IMR-90 (cell line): ENCODE data around the gene TIAM1. TPM values are rescaled to one million over a fixed set of nuclear protein-coding genes. Genes with fewer than 3 reads are reported as not detected.

Experiments used
- ATAC-seq: fragments of 200-7000 bp; cut with Tn5 transposase; 2 replicates; pipeline ENCODE4 v1.9.1; 2020; ENCODE audit warnings: low read depth, mild to moderate bottlenecking, moderate library complexity
- BruUV-seq: library from RNA; stranded (reverse); fragments of 400-500 nt; replicated peaks from 2 replicates; lab custom pipeline; 2021; lab: Mats Ljungman, UMichigan
- CTCF ChIA-PET: fragments of 300-600 bp; formaldehyde crosslinking; extraction: SDS; loops from one replicate; lab custom pipeline; 2021; ENCODE audit warnings: antibody characterized with exemption; lab: Yijun Ruan, JAX
- POLR2A ChIA-PET: fragments of 300-600 bp; sonication (Branson Sonifier 250); formaldehyde crosslinking; loops from one replicate; lab custom pipeline; 2022; ENCODE audit warnings: antibody characterized with exemption; ENCODE audit not compliant: unreplicated experiment; lab: Charles Lee
- DNase-seq: peaks from one replicate; pipeline ENCODE4 v3.0.0; 2013
- H2AFZ ChIP-seq: replicated peaks from 2 replicates; pipeline ENCODE3; 2013; ENCODE audit warnings: low read length, mild to moderate bottlenecking; ENCODE audit not compliant: poor library complexity
- H2AK5ac ChIP-seq: 2 replicates; pipeline ENCODE4 v1.6.1; 2013; ENCODE audit warnings: low read depth, low read length, inconsistent platforms
- H2AK9ac ChIP-seq: replicated peaks from 2 replicates; pipeline ENCODE3; 2013; ENCODE audit warnings: mild to moderate bottlenecking, low read depth, low read length, moderate library complexity; ENCODE audit not compliant: poor library complexity
- H2BK120ac ChIP-seq: 2 replicates; pipeline ENCODE4 v1.6.1; 2013; ENCODE audit warnings: low read depth, low read length, inconsistent platforms
- H2BK15ac ChIP-seq: 3 replicates; pipeline ENCODE4 v1.6.1; 2013; ENCODE audit warnings: low read depth, low read length, inconsistent platforms
- H2BK20ac ChIP-seq: 2 replicates; pipeline ENCODE4 v1.6.1; 2013; ENCODE audit warnings: low read depth, mild to moderate bottlenecking, inconsistent platforms, low read length, moderate library complexity
- H2BK5ac ChIP-seq: 2 replicates; pipeline ENCODE4 v1.6.1; 2013; ENCODE audit warnings: mild to moderate bottlenecking, low read depth, low read length, inconsistent platforms; ENCODE audit not compliant: poor library complexity, severe bottlenecking
- H3K14ac ChIP-seq: replicated peaks from 2 replicates; pipeline ENCODE4 v1.6.1; 2013; ENCODE audit warnings: low read depth, low read length, inconsistent platforms
- H3K18ac ChIP-seq: 2 replicates; pipeline ENCODE4 v1.6.1; 2013; ENCODE audit warnings: low read depth, low read length, control low read depth
- H3K23ac ChIP-seq: 2 replicates; pipeline ENCODE4 v1.6.1; 2013; ENCODE audit warnings: low read depth, low read length, inconsistent platforms
- H3K27ac ChIP-seq: 2 replicates; pipeline ENCODE4 v1.5.1; 2013; ENCODE audit warnings: mild to moderate bottlenecking, control low read depth, low read length; ENCODE audit not compliant: insufficient read depth
- H3K27me3 ChIP-seq: 2 replicates; pipeline ENCODE4 v1.6.1; 2013; ENCODE audit warnings: low read length; ENCODE audit not compliant: control insufficient read depth, insufficient read depth
- H3K36me3 ChIP-seq: 2 replicates; pipeline ENCODE4 v1.6.1; 2013; ENCODE audit warnings: low read length, mixed read lengths; ENCODE audit not compliant: control insufficient read depth, insufficient read depth
- H3K4ac ChIP-seq: 2 replicates; pipeline ENCODE4 v1.6.1; 2013; ENCODE audit warnings: low read depth, low read length, inconsistent platforms
- H3K4me1 ChIP-seq: 2 replicates; pipeline ENCODE4 v1.6.1; 2013; ENCODE audit warnings: low read length, mixed read lengths; ENCODE audit not compliant: control insufficient read depth, insufficient read depth
- H3K4me2 ChIP-seq: 2 replicates; pipeline ENCODE4 v1.6.1; 2013; ENCODE audit warnings: low read depth, mild to moderate bottlenecking, control low read depth, low read length, moderate library complexity
- H3K4me3 ChIP-seq: 2 replicates; pipeline ENCODE4 v1.5.1; 2013; ENCODE audit warnings: low read depth, mild to moderate bottlenecking, control low read depth, low read length, moderate library complexity; ENCODE audit not compliant: insufficient read depth
- H3K56ac ChIP-seq: 2 replicates; pipeline ENCODE4 v1.6.1; 2013; ENCODE audit warnings: low read length, inconsistent platforms; ENCODE audit not compliant: insufficient read depth; ENCODE audit errors: extremely low read depth
- H3K79me1 ChIP-seq, 2 experiments: 2 replicates each; pipeline ENCODE4 v1.6.1; 2013; ENCODE audit warnings: low read length in 2 of 2, inconsistent platforms in 1 of 2, low read depth in 1 of 2
- H3K9ac ChIP-seq: 2 replicates; pipeline ENCODE4 v1.6.1; 2013; ENCODE audit warnings: low read depth, low read length, control low read depth
- H3K9me1 ChIP-seq: 2 replicates; pipeline ENCODE4 v1.6.1; 2013; ENCODE audit warnings: low read length, inconsistent platforms; ENCODE audit not compliant: insufficient read depth
- H3K9me3 ChIP-seq: 2 replicates; pipeline ENCODE4 v1.6.1; 2013; ENCODE audit warnings: low read length; ENCODE audit not compliant: control insufficient read depth, insufficient read depth
- H4K20me1 ChIP-seq: 2 replicates; pipeline ENCODE4 v1.6.1; 2013; ENCODE audit warnings: low read length, inconsistent platforms; ENCODE audit not compliant: insufficient read depth
- H4K5ac ChIP-seq: 2 replicates; pipeline ENCODE4 v1.6.1; 2013; ENCODE audit warnings: mild to moderate bottlenecking, low read depth, low read length, control low read depth
- H4K8ac ChIP-seq, 2 experiments: 2 replicates each; pipeline ENCODE4 v1.6.1; 2013; ENCODE audit warnings: low read depth in 2 of 2, low read length in 2 of 2, control low read depth in 1 of 2, inconsistent platforms in 1 of 2
- H4K91ac ChIP-seq: 2 replicates; pipeline ENCODE4 v1.6.1; 2013; ENCODE audit warnings: low read depth, low read length, inconsistent platforms; ENCODE audit not compliant: insufficient read depth
- BHLHE40 ChIP-seq: fragments of 150-350 bp; IDR thresholded peaks from 2 replicates; pipeline ENCODE4 v1.6.1; 2016; ENCODE audit warnings: mild to moderate bottlenecking, low read depth, low read length
- CEBPB ChIP-seq: IDR thresholded peaks from 2 replicates; pipeline ENCODE4 v1.6.1; 2012; ENCODE audit warnings: low read depth, low read length, improper control_type of control experiment
- SMC3 ChIP-seq: fragments of 150-350 bp; IDR thresholded peaks from 2 replicates; pipeline ENCODE4 v1.6.1; 2016; ENCODE audit warnings: low read depth, mild to moderate bottlenecking, antibody characterized with exemption, low read length, moderate library complexity
- WGBS, 2 experiments: methylation state at CpG; one replicate each; pipeline versions ENCODE4 v1.1.5 to v1.1.7; 2013; ENCODE audit warnings: missing lambda C conversion rate in 2 of 2; ENCODE audit not compliant: insufficient read length in 1 of 2; ENCODE audit errors: extremely low coverage in 2 of 2; 5-methylcytosine and 5-hydroxymethylcytosine counted together
- dilution Hi-C: fragments of 300-500 bp; cut with HindIII; formaldehyde crosslinking; loops from one replicate; pipeline ENCODE4 v1.14.3; 2018; ENCODE audit warnings: low sequenced_read_pairs; ENCODE audit not compliant: unreplicated experiment
- in situ Hi-C: fragments of 300-500 bp; cut with MboI; formaldehyde crosslinking; loops from 3 replicates; pipeline ENCODE4 v1.14.3; 2019; ENCODE audit warnings: low sequenced_read_pairs, inconsistent platforms, mixed read lengths
- intact Hi-C: fragments of 100-400 bp; cut with micrococcal nuclease; formaldehyde crosslinking; loops from 2 replicates; pipeline ENCODE4 v1.10.0; 2022
- polyA plus RNA-seq, 3 experiments: library from polyadenylated mRNA; depleted of rRNA; stranded (reverse); fragments of >200 nt; gene quantifications; 2 replicates each; pipeline ENCODE4 v1.2.3, GENCODE V29; 2012; ENCODE audit warnings: low replicate concordance in 1 of 3
- total RNA-seq: library from RNA; depleted of rRNA; stranded (reverse); fragments of >200 nt; gene quantifications from 2 replicates; pipeline ENCODE4 v1.2.3, GENCODE V29; 2012
- TF ChIP-seq, protein P1 (sequence below): fragments of 150-350 bp; IDR thresholded peaks from 2 replicates; pipeline ENCODE4 v1.6.1; 2017; ENCODE audit warnings: mild to moderate bottlenecking, antibody characterized with exemption, low read length, low read depth

Gene TIAM1
- total and polyA plus RNA-seq, 2 of the 4 experiments (the other 2 are of a cell fraction) = 2.9 to 9.3 TPM

GRCh38 chr21:31190516-31190915 lies 153.5 kb downstream of the TIAM1 start:
- Histone ChIP-seq H4K8ac (no peak overlapping the region), H3K4me1 (peaks cover 2% of the 10 kb centered on the region; the same call in 1 of the 2 replicates), H2BK5ac (no peak overlapping the region), H2AK5ac (no peak overlapping the region), H3K36me3 (no peaks in the 10 kb centered on the region), H3K23ac (no peak overlapping the region), H2AFZ (no peak overlapping the region), H4K91ac (no peak overlapping the region), H2BK15ac (no peak overlapping the region), H2BK120ac (no peak overlapping the region), H3K4me2 (no peak overlapping the region), H3K79me1 (no peaks in the 10 kb centered on the region), H2AK9ac (no peak overlapping the region), H4K5ac (no peak overlapping the region), H3K9me3 (no peaks in the 10 kb centered on the region), H3K14ac (no peak overlapping the region), H2BK20ac (no peak overlapping the region), H3K9ac (no peak overlapping the region), H4K20me1 (no peaks in the 10 kb centered on the region), H3K27me3 (no peaks in the 10 kb centered on the region), H3K9me1 (no peaks in the 10 kb centered on the region), H3K4me3 (no peak overlapping the region), H3K56ac (no peak overlapping the region), H3K4ac (no peak overlapping the region), H3K27ac (no peak overlapping the region), H3K18ac (no peak overlapping the region)
- in situ Hi-C loops (no loop called here), intact Hi-C loops (no loop called here), dilution Hi-C loops (no loop called here)
- ChIA-PET CTCF (interaction anchor here (0.6 to 1.0 kb wide), 2 partner anchors 60 to 390 kb away, joined by 3 to 6 read pairs; no protein-coding TSS in a partner anchor), POLR2A (no interaction called here)
- no CpG with 5 or more reads among the region's 5 CpGs for WGBS, 2 experiments
- DNase-seq = no peak
- BruUV-seq = no TSS peak
- TF ChIP-seq BHLHE40 = no peak
- no peak for TF ChIP-seq CEBPB
- TF ChIP-seq SMC3 = no peak
- TF ChIP-seq, protein P1, sequence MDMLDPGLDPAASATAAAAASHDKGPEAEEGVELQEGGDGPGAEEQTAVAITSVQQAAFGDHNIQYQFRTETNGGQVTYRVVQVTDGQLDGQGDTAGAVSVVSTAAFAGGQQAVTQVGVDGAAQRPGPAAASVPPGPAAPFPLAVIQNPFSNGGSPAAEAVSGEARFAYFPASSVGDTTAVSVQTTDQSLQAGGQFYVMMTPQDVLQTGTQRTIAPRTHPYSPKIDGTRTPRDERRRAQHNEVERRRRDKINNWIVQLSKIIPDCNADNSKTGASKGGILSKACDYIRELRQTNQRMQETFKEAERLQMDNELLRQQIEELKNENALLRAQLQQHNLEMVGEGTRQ = no peak
- no peak for ATAC-seq
